SK-N-SH (cell line): ENCODE data around the gene NUDT22. TPM values are rescaled to one million over a fixed set of nuclear protein-coding genes. Genes with fewer than 3 reads are reported as not detected.

Experiments used
- CTCF ChIA-PET: fragments of 300-600, 350-600 bp; formaldehyde crosslinking; extraction: SDS; loops from one replicate; lab custom pipeline; 2021; lab: Yijun Ruan, JAX
- POLR2A ChIA-PET: fragments of 350-600 bp; sonication (Branson Sonifier 250); formaldehyde crosslinking; extraction: SDS; loops from one replicate; lab custom pipeline; 2020; ENCODE audit warnings: antibody characterized with exemption, inconsistent platforms; lab: Yijun Ruan, JAX
- DNase-seq: peaks from one replicate; pipeline ENCODE4 v3.0.0; 2012
- H2AFZ ChIP-seq: fragments of 200-600 bp; sonication (generic); 2 replicates; pipeline ENCODE4 v1.8.1; 2016; ENCODE audit warnings: antibody characterized with exemption, mild to moderate bottlenecking, low read depth
- H3F3A ChIP-seq: fragments of 200-600 bp; sonication (generic); replicated peaks from 2 replicates; pipeline ENCODE3; 2016; ENCODE audit warnings: antibody characterized with exemption, mild to moderate bottlenecking; ENCODE audit not compliant: insufficient read depth
- H3K27ac ChIP-seq, 2 experiments: fragments of 200-500 bp in 1 of 2; fragments of 200-600 bp in 1 of 2; sonication (Bioruptor generic) in 1 of 2; sonication (generic), shearing (Covaris generic) in 1 of 2; 2 replicates each; pipeline versions ENCODE4 v1.5.1 to v1.6.1; 2014 to 2016; ENCODE audit warnings: low read depth in 2 of 2, inconsistent platforms in 1 of 2, low read length in 1 of 2, mild to moderate bottlenecking in 1 of 2, mixed read lengths in 1 of 2
- H3K27me3 ChIP-seq: fragments of 200-600 bp; sonication (generic), shearing (Covaris generic); 2 replicates; pipeline ENCODE4 v1.6.1; 2016; ENCODE audit warnings: mixed run types; ENCODE audit not compliant: insufficient read depth
- H3K36me3 ChIP-seq, 2 experiments: fragments of 200-500 bp in 1 of 2; fragments of 200-600 bp in 1 of 2; sonication (Bioruptor generic) in 1 of 2; sonication (generic) in 1 of 2; replicated peaks in 1 of 2; 2 replicates each; pipeline versions ENCODE3 to v1.5.1; 2014 to 2016; ENCODE audit warnings: low read length in 1 of 2, mild to moderate bottlenecking in 1 of 2; ENCODE audit not compliant: insufficient read depth in 2 of 2, control insufficient read depth in 1 of 2
- H3K4me1 ChIP-seq, 2 experiments: fragments of 200-500 bp in 1 of 2; fragments of 200-600 bp in 1 of 2; sonication (Bioruptor generic) in 1 of 2; sonication (generic), shearing (Covaris generic) in 1 of 2; 2 replicates each; pipeline versions ENCODE4 v1.5.1 to v1.6.1; 2014 to 2016; ENCODE audit warnings: low read depth in 1 of 2, low read length in 1 of 2, mixed run types in 1 of 2; ENCODE audit not compliant: insufficient read depth in 2 of 2, control insufficient read depth in 1 of 2
- H3K4me2 ChIP-seq: fragments of 200-600 bp; sonication (generic), shearing (Covaris generic); 2 replicates; pipeline ENCODE4 v1.6.1; 2017; ENCODE audit warnings: mixed run types
- H3K4me3 ChIP-seq, 2 experiments: fragments of 200-500 bp in 1 of 2; fragments of 200-600 bp in 1 of 2; sonication (Bioruptor generic) in 1 of 2; sonication (generic), shearing (Covaris generic) in 1 of 2; 2 replicates each; pipeline versions ENCODE4 v1.5.1 to v1.8.1; 2014 to 2016; ENCODE audit warnings: low read depth in 2 of 2, inconsistent platforms in 1 of 2, low read length in 1 of 2, mild to moderate bottlenecking in 1 of 2, mixed read lengths in 1 of 2, moderate library complexity in 1 of 2
- H3K79me2 ChIP-seq: fragments of 200-600 bp; sonication (generic); 2 replicates; pipeline ENCODE4 v1.8.1; 2017; ENCODE audit warnings: mild to moderate bottlenecking; ENCODE audit not compliant: insufficient read depth
- H3K9ac ChIP-seq: fragments of 200-600 bp; sonication (generic); 2 replicates; pipeline ENCODE4 v1.6.1; 2017; ENCODE audit warnings: mixed run types
- H3K9me2 ChIP-seq: fragments of 200-600 bp; sonication (generic); 2 replicates; pipeline ENCODE4 v1.6.1; 2017; ENCODE audit warnings: mixed run types
- H3K9me3 ChIP-seq: fragments of 200-600 bp; sonication (generic); 2 replicates; pipeline ENCODE4 v1.6.1; 2017; ENCODE audit warnings: mixed run types, mild to moderate bottlenecking, moderate library complexity
- H4K20me1 ChIP-seq: fragments of 200-600 bp; sonication (generic); 2 replicates; pipeline ENCODE4 v1.6.1; 2017; ENCODE audit warnings: mild to moderate bottlenecking, mixed run types; ENCODE audit not compliant: insufficient read depth
- CTCF ChIP-seq: fragments of 200-600 bp; sonication (generic); IDR thresholded peaks from 2 replicates; pipeline ENCODE4 v1.6.1; 2017; ENCODE audit warnings: antibody characterized with exemption, mild to moderate bottlenecking, moderate library complexity
- ELF1 ChIP-seq: IDR thresholded peaks from 2 replicates; pipeline ENCODE4 v1.4.0; 2012
- FOSL2 ChIP-seq: IDR thresholded peaks from 2 replicates; pipeline ENCODE4 v1.4.0; 2012; ENCODE audit warnings: low read depth, mild to moderate bottlenecking, moderate library complexity, borderline replicate concordance
- FOXJ3 ChIP-seq: sonication (generic); formaldehyde crosslinking; IDR thresholded peaks from 2 replicates; pipeline ENCODE4 v1.5.1; 2020; ENCODE audit warnings: mild to moderate bottlenecking, missing genetic modification reagents
- GABPA ChIP-seq: IDR thresholded peaks from 2 replicates; pipeline ENCODE4 v1.4.0; 2012; ENCODE audit warnings: low read depth, mild to moderate bottlenecking
- NFIC ChIP-seq: IDR thresholded peaks from 2 replicates; pipeline ENCODE4 v1.4.0; 2012; ENCODE audit warnings: borderline replicate concordance
- POLR2AphosphoS5 ChIP-seq: IDR thresholded peaks from 2 replicates; pipeline ENCODE4 v1.6.1; 2012; ENCODE audit warnings: low read depth, low read length
- RXRA ChIP-seq: IDR thresholded peaks from 2 replicates; pipeline ENCODE4 v1.4.0; 2012; ENCODE audit warnings: low read depth, mild to moderate bottlenecking, borderline replicate concordance
- SMC3 ChIP-seq: IDR thresholded peaks from 2 replicates; pipeline ENCODE4 v1.6.1; 2012; ENCODE audit warnings: low read depth, low read length, improper control_type of control experiment
- TAF1 ChIP-seq: IDR thresholded peaks from 2 replicates; pipeline ENCODE4 v1.6.1; 2012; ENCODE audit warnings: low read depth, mild to moderate bottlenecking, low read length, moderate library complexity, borderline replicate concordance
- TCF12 ChIP-seq: IDR thresholded peaks from 2 replicates; pipeline ENCODE4 v1.4.0; 2012
- YY1 ChIP-seq: IDR thresholded peaks from 2 replicates; pipeline ENCODE4 v1.4.0; 2012; ENCODE audit warnings: low read depth, mild to moderate bottlenecking
- WGBS: methylation state at CpG from one replicate; pipeline ENCODE4 v1.1.6; 2017; ENCODE audit warnings: low lambda C conversion rate; 5-methylcytosine and 5-hydroxymethylcytosine counted together
- polyA plus RNA-seq, 3 experiments: library from polyadenylated mRNA; depleted of rRNA; stranded (reverse); fragments of >200 nt; gene quantifications; 2 replicates each; pipeline ENCODE4 v1.2.3, GENCODE V29; 2012
- TF ChIP-seq, protein P1 (sequence below): IDR thresholded peaks from 2 replicates; pipeline ENCODE4 v1.4.0; 2012; ENCODE audit warnings: low read depth

The NUDT22 gene
- polyA plus RNA-seq, 1 of the 3 experiments (the other 2 are of a cell fraction) = 72.7 TPM

DNA sequence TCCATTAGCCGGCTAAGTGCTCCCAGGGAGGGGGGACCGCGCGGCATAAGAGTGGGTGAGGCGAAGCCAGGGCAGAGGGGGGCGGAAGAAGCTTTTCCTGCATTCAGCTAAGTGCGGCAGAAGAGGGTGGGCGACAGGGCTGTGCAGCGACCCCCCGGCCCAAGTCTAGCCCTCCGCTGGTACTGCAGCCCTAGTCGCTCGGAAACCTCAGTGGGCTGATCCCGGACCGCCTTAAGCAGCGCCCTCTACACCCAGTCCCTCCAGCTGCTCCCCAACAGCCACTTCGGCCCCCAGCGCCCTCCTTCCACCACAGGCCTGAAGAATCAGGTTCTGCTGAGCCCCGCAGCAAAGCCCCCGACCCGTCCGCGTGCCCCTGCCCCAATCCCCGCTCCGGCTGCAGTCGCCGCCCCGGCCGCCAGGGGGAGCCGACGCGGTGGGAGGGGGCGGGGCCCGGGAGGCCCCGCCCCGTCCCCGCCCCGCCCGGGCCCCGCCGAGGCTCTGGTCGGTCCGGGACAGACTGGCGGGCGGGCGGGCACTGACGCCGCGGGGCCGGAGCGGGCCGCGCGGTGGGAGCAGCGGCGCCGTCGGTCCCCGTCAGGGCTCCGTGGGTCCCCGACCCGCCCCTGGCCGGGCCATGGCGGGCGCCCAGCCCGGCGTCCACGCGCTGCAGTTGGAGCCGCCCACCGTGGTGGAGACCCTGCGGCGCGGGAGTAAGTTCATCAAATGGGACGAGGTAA, 25.1 kb downstream of the NUDT22 start, which contains the start of gene PLCB3:
PLCB3 (plus strand) TSS at position 515 of the 737 bp plus-strand sequence; CDS start at position 635, 120 bp downstream.
- TF ChIP-seq CTCF (peak; percentile 68), TCF12 (no peak), GABPA (no peak), ELF1 (no peak), RXRA (no peak), FOSL2 (no peak), SMC3 (peak; percentile 17)
- TF ChIP-seq, all 33 proteins: peak for 2
- H3K4me1 ChIP-seq = peaks cover 10 to 32% of the 10 kb centered on the region in 2 experiments; a peak in 2 of 4 replicates
- H3K79me2 ChIP-seq = peaks cover 32% of the 10 kb centered on the region
- peak within 1 kb of the TSS; percentile 88 to 90 for H3K4me3 ChIP-seq
- DNase-seq = peak; percentile 96
- peak within 1 kb of the TSS; percentile 32 to 81 for H3K27ac ChIP-seq
- 0% methylated on average over 4 of the region's 75 CpGs for WGBS
- peak within 1 kb of the TSS; percentile 96 for H3K4me2 ChIP-seq
- H3K36me3 ChIP-seq = peaks cover 4 to 18% of the 10 kb centered on the region in 2 experiments
- no peaks in the 10 kb centered on the region for H3K27me3 ChIP-seq
- H3K9me2 ChIP-seq = no peaks in the 10 kb centered on the region
- H2AFZ ChIP-seq = peak within 1 kb of the TSS; percentile 51; the same call in 1 of the 2 replicates
- POLR2A ChIA-PET = interaction anchor here (1.2 to 12.4 kb wide), 3 partner anchors 9 to 19 kb away, joined by 4 to 112 read pairs (median 34); no protein-coding TSS in a partner anchor
- CTCF ChIA-PET = interaction anchor here (0.6 to 4.6 kb wide), 24 partner anchors 9 to 859 kb away, joined by 3 to 119 read pairs (median 6); partner anchors contain the start of genes BAD, COX8A, ESRRA and FKBP2
- no peaks in the 10 kb centered on the region for H3K9me3 ChIP-seq
- peaks cover 8% of the 10 kb centered on the region for H3F3A ChIP-seq
- peak within 1 kb of the TSS; percentile 82 for H3K9ac ChIP-seq
- peaks cover 14% of the 10 kb centered on the region for H4K20me1 ChIP-seq

GRCh38 chr11:64251753-64252002, 25.6 kb downstream of the NUDT22 start:
- 0 out of 2 replicates have a peak overlapping the region, but pooled peaks have one; percentile 51 for H2AFZ ChIP-seq
- H4K20me1 ChIP-seq = peaks cover 14% of the 10 kb centered on the region
- no peak for DNase-seq
- H3F3A ChIP-seq = peaks cover 8% of the 10 kb centered on the region
- H3K4me2 ChIP-seq = peak overlapping the region; percentile 96
- peak overlapping the region; percentile 88 to 90 for H3K4me3 ChIP-seq
- ChIA-PET POLR2A (interaction anchor here (0.5 to 12.4 kb wide), 5 partner anchors 8 to 59 kb away, joined by 3 to 112 read pairs (median 4); no protein-coding TSS in a partner anchor), CTCF (interaction anchor here (0.6 to 4.6 kb wide), 22 partner anchors 9 to 1459 kb away, joined by 3 to 119 read pairs (median 6); partner anchors contain the start of genes BAD, COX8A, ESRRA and FKBP2)
- H3K79me2 ChIP-seq = peaks cover 30% of the 10 kb centered on the region
- WGBS = 8% methylated on average over 6 of the region's 18 CpGs
- H3K4me1 ChIP-seq = peaks cover 10 to 32% of the 10 kb centered on the region in 2 experiments; a peak in 2 of 4 replicates
- no peaks in the 10 kb centered on the region for H3K9me3 ChIP-seq
- peak overlapping the region; percentile 32 to 70 for H3K27ac ChIP-seq
- H3K9me2 ChIP-seq = no peaks in the 10 kb centered on the region
- no peaks in the 10 kb centered on the region for H3K27me3 ChIP-seq
- peak overlapping the region; percentile 82 for H3K9ac ChIP-seq
- TF ChIP-seq POLR2AphosphoS5 (no peak), FOXJ3 (no peak), TAF1 (no peak), NFIC (no peak), YY1 (no peak)
- TF ChIP-seq, protein P1, sequence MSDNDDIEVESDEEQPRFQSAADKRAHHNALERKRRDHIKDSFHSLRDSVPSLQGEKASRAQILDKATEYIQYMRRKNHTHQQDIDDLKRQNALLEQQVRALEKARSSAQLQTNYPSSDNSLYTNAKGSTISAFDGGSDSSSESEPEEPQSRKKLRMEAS = 0 out of 2 replicates have a peak, but pooled peaks have one; percentile 27
- peaks cover 9 to 23% of the 10 kb centered on the region in 2 experiments for H3K36me3 ChIP-seq
